NCI-H1105 (cell line): ENCODE results near the gene ZNF385D.
"Not testable (repeated sequence)": the region's sequence is repeated elsewhere in the genome, so short reads cannot be mapped to it uniquely, and the experiment has no call there.

Experiments used
- DNase-seq: peaks from one replicate; lab custom pipeline; 2025; lab: John Stamatoyannopoulos, UW

ZNF385D gene

GRCh38 chr3:21446027-21446426 is 305.0 kb downstream of the ZNF385D start:
- no peak for DNase-seq

GRCh38 chr3:21441821-21442220 is 309.2 kb downstream of the ZNF385D start:
- no peak for DNase-seq

DNA sequence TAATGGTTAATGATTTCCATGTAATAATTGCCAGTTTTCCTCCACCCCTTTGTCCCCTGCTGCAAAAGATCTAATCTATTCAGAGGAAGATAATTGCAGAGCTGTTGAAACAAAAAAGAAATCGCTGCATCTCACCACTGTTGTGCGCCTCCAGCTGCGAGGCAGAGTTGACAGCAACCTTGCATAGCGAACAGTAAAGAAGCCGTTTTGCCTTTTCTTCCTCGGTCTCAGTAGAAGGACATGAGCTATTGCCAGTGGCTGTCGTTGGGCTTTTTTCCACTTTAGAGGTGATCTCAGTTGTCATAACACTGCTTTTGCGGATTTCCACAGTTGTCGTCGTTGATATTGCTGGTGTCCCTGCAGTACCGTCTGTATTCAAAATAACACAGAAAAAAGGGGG is 314.2 kb downstream of the ZNF385D start:
- DNase-seq, result no peak

GRCh38 chr3:21435871-21436270 is 315.1 kb downstream of the ZNF385D start:
- DNase-seq, result no peak

DNA sequence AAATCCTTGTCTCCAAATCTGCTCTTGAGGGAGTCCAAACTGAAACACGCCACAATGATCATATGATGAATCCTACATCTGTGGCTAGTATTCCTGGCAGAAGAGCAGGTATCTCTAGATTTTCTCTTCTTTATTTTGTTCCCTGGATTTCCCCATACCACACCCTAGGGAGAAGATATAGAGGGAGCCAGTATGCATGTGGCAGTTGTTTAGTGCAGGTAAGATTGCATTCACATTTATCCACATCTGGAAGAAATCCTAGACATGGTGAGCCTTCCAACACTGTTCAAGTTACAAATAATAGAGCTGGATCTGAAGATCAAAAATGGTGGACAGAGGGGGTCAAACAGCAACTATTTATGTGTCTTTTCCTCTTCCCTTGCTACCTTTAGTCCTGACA is 316.7 kb downstream of the ZNF385D start:
- DNase-seq, result no peak

DNA sequence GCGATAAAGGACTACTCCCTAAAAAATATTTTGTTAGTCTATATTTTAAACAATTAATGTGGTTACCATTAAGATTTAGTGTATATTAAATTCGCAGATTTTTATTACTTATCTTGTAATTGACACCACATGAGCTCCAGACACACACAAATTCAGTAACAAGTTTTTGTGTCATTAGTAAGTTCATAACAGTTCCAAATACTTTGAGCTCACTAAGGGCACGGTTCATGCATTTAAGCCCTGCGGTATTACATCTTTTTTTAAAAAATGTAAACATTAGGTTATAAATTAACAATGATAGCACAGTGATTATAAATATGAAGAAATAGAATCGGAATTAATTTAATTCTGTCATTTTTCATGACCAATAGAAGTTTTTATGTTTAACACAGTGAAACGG is 317.3 kb downstream of the ZNF385D start:
- no peak for DNase-seq

DNA sequence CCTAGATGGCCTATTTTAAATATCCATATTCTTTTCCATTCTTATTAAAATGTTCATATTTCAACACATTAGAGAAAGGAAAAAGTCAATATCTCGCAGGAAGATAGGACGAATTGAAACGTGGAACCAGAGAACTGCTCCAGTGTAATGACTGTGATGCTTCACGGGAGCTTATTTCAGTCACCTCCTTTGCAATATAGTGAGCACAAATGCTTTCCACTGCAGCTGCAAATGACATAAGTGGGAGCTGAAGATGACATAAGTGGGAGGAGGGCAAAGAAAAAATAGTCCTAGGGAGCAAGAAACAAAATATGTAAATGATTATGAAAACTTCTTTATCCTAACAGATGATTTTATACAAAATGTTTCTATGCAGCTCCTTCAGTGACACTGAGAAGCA is 324.1 kb downstream of the ZNF385D start:
- no peak for DNase-seq

- no peak for DNase-seq
Observed at GRCh38 chr3:21425715-21426114, 325.3 kb downstream of the ZNF385D start.

DNA sequence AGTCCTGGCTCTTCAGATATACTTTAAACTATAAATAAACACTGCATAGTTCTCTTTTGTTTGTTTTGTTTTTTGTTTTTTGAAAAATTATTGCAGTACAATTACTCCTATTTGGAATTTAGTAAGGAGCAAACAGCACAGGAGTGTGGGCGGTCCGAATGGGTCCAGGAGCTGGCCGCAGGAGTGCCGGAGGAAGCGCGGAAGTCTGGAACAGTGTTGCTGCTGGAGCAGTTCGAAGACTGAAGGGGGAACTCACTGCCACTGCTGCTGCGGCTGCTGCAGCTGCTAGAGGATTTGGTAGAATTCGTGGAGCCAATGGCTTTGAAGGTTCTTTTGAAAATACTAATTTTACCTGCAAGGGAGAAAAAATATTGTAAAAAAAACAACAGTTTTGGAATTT is 329.9 kb downstream of the ZNF385D start:
- no peak for DNase-seq

GRCh38 chr3:21417991-21418390 is 333.0 kb downstream of the ZNF385D start:
- no peak for DNase-seq

- no peak for DNase-seq
Observed at GRCh38 chr3:21414506-21414905, 336.5 kb downstream of the ZNF385D start.

DNA sequence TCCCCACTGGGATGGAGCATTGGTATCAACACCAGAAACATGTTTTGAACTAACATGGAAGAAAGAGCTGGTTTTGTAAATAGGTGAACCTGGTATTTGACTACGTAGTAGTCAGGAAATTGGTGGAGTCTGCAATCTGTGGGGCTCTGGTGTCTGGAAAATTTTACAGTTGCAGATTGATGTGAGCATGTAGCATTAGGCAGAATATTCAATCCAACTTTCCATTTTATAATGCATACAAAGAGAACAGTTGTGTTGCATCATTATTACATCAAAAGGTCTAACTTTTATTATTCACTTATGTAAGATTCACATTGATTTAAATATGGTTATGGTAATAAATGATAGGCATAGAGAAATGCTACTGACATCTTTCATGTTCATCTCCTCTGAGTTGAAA is 340.0 kb downstream of the ZNF385D start:
- DNase-seq, result no peak

DNA sequence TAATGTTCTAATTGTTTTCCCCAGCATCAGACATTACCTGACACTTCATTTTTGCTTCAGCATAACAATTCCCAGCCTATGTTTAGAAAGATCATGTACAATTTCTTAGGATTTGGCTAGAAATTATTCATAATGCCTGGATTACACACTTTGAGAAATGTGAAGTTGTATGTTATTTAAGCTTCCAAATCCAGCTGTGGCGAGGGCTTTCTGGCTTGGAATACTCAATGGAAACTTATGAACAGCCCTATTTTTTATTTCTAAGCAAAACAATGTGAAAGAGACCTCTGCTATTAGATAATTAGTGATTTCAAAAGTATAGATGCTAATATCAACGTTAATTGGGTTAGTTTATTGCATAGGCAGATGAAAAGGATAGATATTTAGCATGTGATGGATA is 341.6 kb downstream of the ZNF385D start:
- DNase-seq, result no peak

DNA sequence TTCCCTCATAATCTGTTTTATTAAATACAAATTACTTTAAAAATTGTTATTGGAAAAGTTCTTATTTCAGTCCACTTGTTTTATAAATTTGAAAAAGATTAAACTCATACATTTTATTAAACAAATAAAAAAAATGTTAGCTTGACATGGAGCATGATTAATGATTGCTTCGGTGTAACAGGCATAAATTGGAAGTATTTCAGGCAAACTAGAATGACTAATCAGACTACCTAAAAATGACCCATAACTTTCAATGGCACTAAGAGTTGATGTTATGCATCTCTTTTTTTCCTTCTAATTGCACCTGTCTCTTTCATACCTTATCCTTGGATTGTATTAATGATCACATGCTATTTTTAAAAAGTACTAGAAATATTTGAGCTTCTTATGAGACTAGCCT is 343.3 kb downstream of the ZNF385D start:
- no peak for DNase-seq

DNA sequence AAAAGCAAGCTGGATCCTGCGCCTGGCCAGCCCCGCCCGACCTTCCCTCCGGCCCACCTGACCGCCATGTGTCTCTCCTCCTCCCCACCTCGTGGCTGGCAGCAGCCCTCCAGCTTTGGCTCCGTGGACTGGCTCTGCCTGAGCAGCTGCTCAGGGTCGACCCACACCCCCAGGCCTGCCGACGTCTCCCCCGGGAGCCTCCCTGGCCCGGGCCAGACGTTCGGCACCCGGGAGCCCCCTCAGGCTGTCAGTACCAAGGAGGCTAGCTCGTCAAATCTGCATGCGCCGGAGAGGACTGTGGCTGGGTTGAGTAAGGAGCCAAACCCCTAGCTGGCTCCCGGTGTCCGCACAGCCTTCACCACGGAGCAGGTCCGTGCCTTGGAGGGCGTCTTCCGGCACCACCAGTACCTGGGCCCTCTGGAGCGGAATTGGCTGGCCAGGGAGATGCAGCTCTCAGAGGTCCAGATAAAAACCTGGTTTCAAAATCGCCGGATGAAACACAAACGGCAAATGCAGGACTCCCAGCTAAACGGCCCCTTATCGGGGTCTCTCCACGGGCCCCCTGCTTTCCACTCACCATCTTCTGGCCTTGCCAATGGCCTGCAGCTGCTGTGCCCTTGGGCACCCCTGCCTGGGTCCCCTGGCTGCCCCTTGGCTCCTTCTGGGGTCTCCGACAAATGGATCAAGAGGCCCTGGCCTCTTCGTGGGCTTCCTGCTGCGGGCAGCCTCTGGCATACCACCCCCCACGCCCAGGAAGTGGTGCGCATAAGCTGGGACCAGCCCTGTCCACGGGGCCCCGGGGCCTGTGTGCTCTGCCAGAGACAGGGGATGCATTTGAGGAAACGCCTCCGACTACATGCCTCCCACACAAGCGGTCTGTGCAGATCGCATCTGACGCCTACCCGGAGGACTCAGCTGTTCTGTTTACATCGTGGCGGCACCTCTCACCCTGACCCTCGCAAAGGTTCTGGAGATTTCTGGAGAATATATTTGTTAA is 345.0 kb downstream of the ZNF385D start:
- DNase-seq, result no peak

DNA sequence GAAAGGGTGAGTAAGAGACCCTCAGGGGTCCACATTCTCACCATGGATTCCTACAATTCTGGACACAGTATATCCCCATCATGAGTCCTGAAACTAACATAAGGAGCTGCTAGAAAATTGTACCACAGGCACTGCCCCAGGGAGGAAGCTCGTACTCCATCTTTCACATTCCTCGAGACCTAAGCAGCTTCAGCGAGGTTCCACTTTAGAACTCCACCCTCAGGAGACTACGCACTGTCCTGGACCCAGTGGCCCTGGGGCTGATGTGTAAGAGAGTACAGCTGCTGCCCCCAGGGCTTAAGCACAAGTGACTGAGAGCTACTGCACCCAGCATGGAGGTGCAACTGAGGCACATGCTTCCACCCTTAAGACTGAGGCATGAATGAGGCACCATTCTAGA is 352.5 kb downstream of the ZNF385D start:
- DNase-seq, result no peak

GRCh38 chr3:21393683-21394311 is 357.2 kb downstream of the ZNF385D start:
- DNase-seq, result no peak

GRCh38 chr3:21392526-21392925 is 358.5 kb downstream of the ZNF385D start:
- no peak for DNase-seq

GRCh38 chr3:21390856-21391255 is 360.2 kb downstream of the ZNF385D start:
- DNase-seq, result no peak

- DNase-seq, result no peak
Observed at GRCh38 chr3:21390136-21390535, 360.9 kb downstream of the ZNF385D start.

GRCh38 chr3:21387142-21387826 is 363.7 kb downstream of the ZNF385D start:
- DNase-seq, result not testable (repeated sequence)

DNA sequence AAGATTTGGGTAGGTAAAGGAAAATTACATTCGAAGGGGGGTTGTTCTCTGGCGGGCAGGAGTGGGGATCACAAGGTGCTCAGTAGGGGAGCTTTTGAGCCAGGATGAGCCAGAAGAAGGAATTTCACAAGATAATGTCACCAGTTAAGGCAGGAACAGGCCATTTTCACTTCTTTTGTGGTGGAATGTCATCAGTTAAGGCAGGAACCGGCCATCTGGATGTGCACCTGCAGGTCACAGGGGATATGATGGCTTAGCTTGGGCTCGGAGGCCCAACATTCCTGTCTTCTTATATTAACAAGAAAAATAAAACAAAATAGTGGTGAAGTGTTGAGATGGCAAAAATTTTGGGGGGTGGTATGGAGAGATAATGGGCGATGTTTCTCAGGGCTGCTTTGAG is 373.0 kb downstream of the ZNF385D start:
- not testable (repeated sequence) for DNase-seq
